H1 (cell line): Measurements from ENCODE around the gene VPS9D1. TPM values are rescaled to one million over a fixed set of nuclear protein-coding genes. Genes with fewer than 3 reads are reported as not detected.

Experiments used
- ASH2L ChIP-seq: fragments of 200-600, 300-600 bp; sonication (generic); IDR thresholded peaks from one replicate; pipeline ENCODE4 v1.7.1; 2017; ENCODE audit warnings: low read length
- BACH1 ChIP-seq: IDR thresholded peaks from 2 replicates; pipeline ENCODE4 v1.6.1; 2012; ENCODE audit warnings: low read length, improper control_type of control experiment
- BRCA1 ChIP-seq: IDR thresholded peaks from 2 replicates; pipeline ENCODE4 v1.6.1; 2012; ENCODE audit warnings: low read depth, low read length, improper control_type of control experiment
- CBX8 ChIP-seq: fragments of 300-800, 300-1000 bp; sonication (generic); IDR thresholded peaks from 2 replicates; pipeline ENCODE4 v1.7.1; 2016; ENCODE audit warnings: low read depth, low read length, borderline replicate concordance
- CEBPB ChIP-seq: IDR thresholded peaks from 2 replicates; pipeline ENCODE4 v1.6.1; 2012; ENCODE audit warnings: low read depth, low read length
- EZH2 ChIP-seq: fragments of 200-600 bp; sonication (generic); IDR thresholded peaks from 2 replicates; pipeline ENCODE4 v1.7.1; 2012; ENCODE audit warnings: low read depth, mild to moderate bottlenecking, moderate library complexity, low read length, inconsistent platforms; ENCODE audit not compliant: severe bottlenecking
- GABPA ChIP-seq: IDR thresholded peaks from 2 replicates; pipeline ENCODE4 v1.6.1; 2011; ENCODE audit warnings: mild to moderate bottlenecking, low read length, moderate library complexity, borderline replicate concordance; ENCODE audit not compliant: insufficient read depth
- JUN ChIP-seq: IDR thresholded peaks from 2 replicates; pipeline ENCODE4 v1.6.1; 2011; ENCODE audit warnings: low read depth, mild to moderate bottlenecking, improper control_type of control experiment, low read length
- KDM5A ChIP-seq: fragments of 200-600 bp; IDR thresholded peaks from 2 replicates; pipeline ENCODE4 v1.7.1; 2012; ENCODE audit warnings: mild to moderate bottlenecking, low read length, inconsistent platforms, mixed read lengths
- MAFK ChIP-seq: IDR thresholded peaks from 2 replicates; pipeline ENCODE4 v1.6.1; 2012; ENCODE audit warnings: low read depth, mild to moderate bottlenecking, improper control_type of control experiment, low read length
- NANOG ChIP-seq: IDR thresholded peaks from 2 replicates; pipeline ENCODE4 v1.6.1; 2011; ENCODE audit warnings: low read length, low read depth, mild to moderate bottlenecking, inconsistent platforms; ENCODE audit not compliant: insufficient read depth, poor library complexity, severe bottlenecking
- NRF1 ChIP-seq: IDR thresholded peaks from 2 replicates; pipeline ENCODE4 v1.6.1; 2011; ENCODE audit warnings: mild to moderate bottlenecking, low read depth, low read length, improper control_type of control experiment
- RBBP5 ChIP-seq: IDR thresholded peaks from 2 replicates; pipeline ENCODE4 v1.7.1; 2012; ENCODE audit warnings: low read depth, mild to moderate bottlenecking, inconsistent platforms, low read length, moderate library complexity, borderline replicate concordance
- RFX5 ChIP-seq: IDR thresholded peaks from 2 replicates; pipeline ENCODE4 v1.6.1; 2011; ENCODE audit warnings: low read depth, low read length, improper control_type of control experiment, borderline replicate concordance
- SAP30 ChIP-seq: fragments of 300-600 bp; sonication (generic); IDR thresholded peaks from 2 replicates; pipeline ENCODE4 v1.7.1; 2012; ENCODE audit warnings: low read length, moderate library complexity, mild to moderate bottlenecking, inconsistent platforms; ENCODE audit not compliant: insufficient read depth, insufficient replicate concordance
- SIN3A ChIP-seq, 2 experiments: IDR thresholded peaks in 1 of 2; conservative IDR thresholded peaks in 1 of 2; 2 replicates each; pipeline ENCODE4 v1.6.1; 2011 to 2012; ENCODE audit warnings: low read length in 2 of 2, improper control_type of control experiment in 1 of 2, low read depth in 1 of 2, mild to moderate bottlenecking in 1 of 2
- SIX5 ChIP-seq: IDR thresholded peaks from 2 replicates; pipeline ENCODE4 v1.6.1; 2011; ENCODE audit warnings: mild to moderate bottlenecking, low read depth, low read length
- TAF7 ChIP-seq: optimal IDR thresholded peaks from 2 replicates; pipeline ENCODE3; 2011; ENCODE audit warnings: low read depth, mild to moderate bottlenecking, inconsistent platforms, low read length, moderate library complexity, borderline replicate concordance
- TEAD4 ChIP-seq: IDR thresholded peaks from 2 replicates; pipeline ENCODE4 v1.6.1; 2012; ENCODE audit warnings: low read depth, low read length, inconsistent platforms, mixed read lengths
- USF2 ChIP-seq: IDR thresholded peaks from 2 replicates; pipeline ENCODE4 v1.6.1; 2011; ENCODE audit warnings: low read length, improper control_type of control experiment
- YY1 ChIP-seq: IDR thresholded peaks from 2 replicates; pipeline ENCODE4 v1.6.1; 2011; ENCODE audit warnings: low read depth, mild to moderate bottlenecking, low read length
- polyA plus RNA-seq, 7 experiments: library from polyadenylated mRNA; depleted of rRNA in 3 of 7; stranded (reverse) in 5 of 7; unstranded in 2 of 7; fragments of >200 nt in 5 of 7; fragments of 200-250 nt in 2 of 7; gene quantifications; 1 replicate in 5 of 7; 2 replicates in 1 of 7; 4 replicates in 1 of 7; pipeline versions ENCODE4 v1.2.1 to v1.2.3, GENCODE V29; 2011 to 2013; ENCODE audit warnings: missing spikeins in 2 of 7, mixed read lengths in 2 of 7
- total RNA-seq: library from RNA; stranded (reverse); fragmentation: NEBNext Ultra II Directional; extraction: Animal tissue kit (Norgen Biotek cat#: 25700); gene quantifications from 2 replicates; pipeline ENCODE4 v1.2.1, GENCODE V29; 2021
- TF ChIP-seq, protein P1 (sequence below): IDR thresholded peaks from 2 replicates; pipeline ENCODE4 v1.6.1; 2012; ENCODE audit warnings: inconsistent platforms

VPS9D1 gene
- total and polyA plus RNA-seq, 2 of the 8 experiments (the other 6 are each of a cell fraction or from before 2014, with no cell fraction given), result 2.9 to 5.4 TPM

- TF ChIP-seq RFX5 (no peak), USF2 (no peak), YY1 (no peak), BACH1 (no peak), CEBPB (no peak), RBBP5 (peak; percentile 1; the same call in 1 of the 2 replicates), CBX8 (no peak), MAFK (no peak), SIX5 (no peak), NANOG (no peak), JUN (no peak), ASH2L (peak; percentile 11), EZH2 (no peak), SAP30 (peak; percentile 67), TAF7 (no peak), TEAD4 (no peak), SIN3A (conservative IDR thresholded peaks at IDR 0.05 in 1 of 2, IDR thresholded peaks at IDR 0.05 in 1 of 2; ENCODE audit: low read depth in 1 of 2, low read length in 2 of 2) (0 out of 4 replicates have a peak, but pooled peaks of 1 of the 2 experiments have one; percentile 54), KDM5A (no peak), NRF1 (no peak), GABPA (no peak), BRCA1 (no peak)
- TF ChIP-seq, protein P1, sequence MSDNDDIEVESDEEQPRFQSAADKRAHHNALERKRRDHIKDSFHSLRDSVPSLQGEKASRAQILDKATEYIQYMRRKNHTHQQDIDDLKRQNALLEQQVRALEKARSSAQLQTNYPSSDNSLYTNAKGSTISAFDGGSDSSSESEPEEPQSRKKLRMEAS, result peak; percentile 87
Measured at GRCh38 chr16:89687092-89687940, 33.4 kb downstream of the VPS9D1 start (continued).
